ENCODE data around the gene STAMBP. TPM values are rescaled to one million over a fixed set of nuclear protein-coding genes. Genes with fewer than 3 reads are reported as not detected.
A peak's percentile ranks its signal among the peaks of the same experiment; 100 is the strongest.

Gene STAMBP
- total RNA-seq, 1 donor from 2014 or later = 35.4 TPM

GRCh38 chr2:73906847-73907505, 78.2 kb downstream of the STAMBP start:
- H3K4me1 Mint-ChIP-seq = peaks cover 2% of the 10 kb centered on the region
- POLR2A ChIA-PET = no interaction called here
- H3K27ac Mint-ChIP-seq = no peak overlapping the region
- no peak overlapping the region for H3K4me3 Mint-ChIP-seq
- no peak for ATAC-seq (ENCODE audit: low read depth)
- H3K9me3 Mint-ChIP-seq = no peaks in the 10 kb centered on the region
- intact Hi-C loops (cut with micrococcal nuclease) = loop anchor here (5.0 kb wide), 1 partner anchor 75 kb away; the partner anchor contains the start of gene TET3
- CTCF ChIA-PET = interaction anchor here (1.0 to 1.8 kb wide), 8 partner anchors 16 to 242 kb away, joined by 3 to 13 read pairs (median 6); no protein-coding TSS in a partner anchor
- DNase-seq = no peak
- H3K27me3 Mint-ChIP-seq = no peaks in the 10 kb centered on the region
- TF ChIP-seq CTCF (IDR thresholded peaks at IDR 0.05) = no peak
- no peaks in the 10 kb centered on the region for H3K36me3 Mint-ChIP-seq (ENCODE audit: low read depth)

- no peak overlapping the region for H3K4me3 Mint-ChIP-seq
- intact Hi-C loops (cut with micrococcal nuclease) = loop anchor here (1.0 to 5.0 kb wide), 7 partner anchors 18 to 426 kb away; partner anchors contain the start of genes BOLA3, DGUOK and TET3
- POLR2A ChIA-PET = interaction anchor here (0.6 to 1.1 kb wide), 3 partner anchors 125 to 291 kb away, joined by 3 to 4 read pairs (median 3); partner anchors contain the start of gene MTHFD2
- ATAC-seq (ENCODE audit: low read depth) = peak; percentile 93
- DNase-seq = peak; percentile 23
- TF ChIP-seq CTCF (IDR thresholded peaks at IDR 0.05) = no peak
- H3K9me3 Mint-ChIP-seq = no peaks in the 10 kb centered on the region
- CTCF ChIA-PET = interaction anchor here (0.6 to 2.8 kb wide), 18 partner anchors 15 to 427 kb away, joined by 3 to 23 read pairs (median 5); no protein-coding TSS in a partner anchor
- peaks cover 2% of the 10 kb centered on the region for H3K4me1 Mint-ChIP-seq
- no peak overlapping the region for H3K27ac Mint-ChIP-seq
- H3K36me3 Mint-ChIP-seq (ENCODE audit: low read depth) = no peaks in the 10 kb centered on the region
- no peaks in the 10 kb centered on the region for H3K27me3 Mint-ChIP-seq
Observed at GRCh38 chr2:73907840-73908452, 79.2 kb downstream of the STAMBP start.

- POLR2A ChIA-PET = no interaction called here
- Mint-ChIP-seq H3K4me1 (peaks cover 2% of the 10 kb centered on the region), H3K4me3 (no peak overlapping the region), H3K36me3 (ENCODE audit: low read depth) (no peaks in the 10 kb centered on the region), H3K9me3 (no peaks in the 10 kb centered on the region), H3K27me3 (no peaks in the 10 kb centered on the region), H3K27ac (no peak overlapping the region)
- CTCF ChIA-PET = interaction anchor here (0.6 to 2.8 kb wide), 7 partner anchors 14 to 426 kb away, joined by 3 to 23 read pairs (median 5); no protein-coding TSS in a partner anchor
- intact Hi-C loops (cut with micrococcal nuclease) = loop anchor here (1.0 to 5.0 kb wide), 7 partner anchors 17 to 425 kb away; partner anchors contain the start of genes BOLA3, DGUOK and TET3
- DNase-seq (no peak), ATAC-seq (ENCODE audit: low read depth) (no peak)
- TF ChIP-seq CTCF (IDR thresholded peaks at IDR 0.05) = no peak
Observed at GRCh38 chr2:73908689-73909652, 80.2 kb downstream of the STAMBP start.

- intact Hi-C loops (cut with micrococcal nuclease) = no loop called here
- no peak for TF ChIP-seq CTCF (IDR thresholded peaks at IDR 0.05)
- no peak for DNase-seq
- H3K4me3 Mint-ChIP-seq = no peak overlapping the region
- CTCF ChIA-PET = interaction anchor here (0.7 to 0.9 kb wide), 2 partner anchors 28 to 211 kb away, joined by 3 read pairs; no protein-coding TSS in a partner anchor
- H3K27me3 Mint-ChIP-seq = no peaks in the 10 kb centered on the region
- H3K4me1 Mint-ChIP-seq = peaks cover 2% of the 10 kb centered on the region
- ATAC-seq (ENCODE audit: low read depth) = no peak
- H3K9me3 Mint-ChIP-seq = no peaks in the 10 kb centered on the region
- POLR2A ChIA-PET = interaction anchor here (1.0 kb wide), 1 partner anchor 194 kb away, joined by 3 read pairs; no protein-coding TSS in a partner anchor
- no peak overlapping the region for H3K27ac Mint-ChIP-seq
- no peaks in the 10 kb centered on the region for H3K36me3 Mint-ChIP-seq (ENCODE audit: low read depth)
Observed at GRCh38 chr2:73910873-73911547, 82.2 kb downstream of the STAMBP start.
